Panc1 (cell line): ENCODE data around the gene OXT. TPM values are rescaled to one million over a fixed set of nuclear protein-coding genes. Genes with fewer than 3 reads are reported as not detected.

Experiments
- ATAC-seq: fragments of 200-7000 bp; cut with Tn5 transposase; 2 replicates; pipeline ENCODE4 v1.9.1; 2020; ENCODE audit warnings: mild to moderate bottlenecking, moderate library complexity
- BruUV-seq: library from RNA; stranded (reverse); fragments of 400-500 nt; replicated peaks from 2 replicates; lab custom pipeline; 2021; lab: Mats Ljungman, UMichigan
- CTCF ChIA-PET: fragments of 300-600 bp; sonication (Branson Sonifier 250); formaldehyde crosslinking; loops from one replicate; lab custom pipeline; 2022; ENCODE audit warnings: antibody characterized with exemption; lab: Charles Lee
- POLR2A ChIA-PET: fragments of 300-600 bp; sonication (Branson Sonifier 250); formaldehyde crosslinking; loops from one replicate; lab custom pipeline; 2022; ENCODE audit warnings: antibody characterized with exemption; lab: Charles Lee
- DNase-seq: peaks from one replicate; pipeline ENCODE4 v3.0.0-alpha.2; 2010; ENCODE audit warnings: low read depth, low spot score
- H3K27ac ChIP-seq: 2 replicates; pipeline ENCODE4 v1.5.1; 2011; ENCODE audit warnings: mild to moderate bottlenecking, low read length, inconsistent platforms
- H3K27me3 ChIP-seq: fragments of 200-500 bp; sonication (Bioruptor generic); 2 replicates; pipeline ENCODE4 v1.6.0; 2014; ENCODE audit warnings: low read length, inconsistent platforms; ENCODE audit not compliant: control insufficient read depth, insufficient read depth
- H3K36me3 ChIP-seq: fragments of 200-500 bp; sonication (Bioruptor generic); 2 replicates; pipeline ENCODE4 v1.5.1; 2014; ENCODE audit warnings: inconsistent platforms, mild to moderate bottlenecking, low read length, moderate library complexity; ENCODE audit not compliant: control insufficient read depth, insufficient read depth
- H3K4me1 ChIP-seq: 2 replicates; pipeline ENCODE4 v1.5.1; 2011; ENCODE audit warnings: inconsistent platforms, mild to moderate bottlenecking, low read length, moderate library complexity; ENCODE audit not compliant: control insufficient read depth, insufficient read depth
- H3K4me3 ChIP-seq, 2 experiments: 2 replicates each; pipeline ENCODE4 v1.5.1; 2011 to 2012; ENCODE audit warnings: low read depth in 2 of 2, low read length in 2 of 2, mild to moderate bottlenecking in 2 of 2, inconsistent platforms in 1 of 2, moderate library complexity in 1 of 2
- H3K9me3 ChIP-seq: fragments of 200-500 bp; sonication (Bioruptor generic); 2 replicates; pipeline ENCODE4 v1.5.1; 2014; ENCODE audit warnings: low read depth, mild to moderate bottlenecking, inconsistent platforms, low read length, moderate library complexity; ENCODE audit not compliant: control insufficient read depth, insufficient read depth
- CTCF ChIP-seq: fragments of 450-650 bp; IDR thresholded peaks from 2 replicates; pipeline ENCODE4 v1.5.1; 2017; ENCODE audit warnings: mild to moderate bottlenecking
- POLR2AphosphoS5 ChIP-seq: IDR thresholded peaks from 2 replicates; pipeline ENCODE4 v1.6.1; 2012; ENCODE audit warnings: mild to moderate bottlenecking, low read depth, low read length, moderate library complexity
- SIN3A ChIP-seq: IDR thresholded peaks from 2 replicates; pipeline ENCODE4 v1.6.1; 2012; ENCODE audit warnings: low read depth, mild to moderate bottlenecking, low read length, moderate library complexity, borderline replicate concordance; ENCODE audit not compliant: insufficient read depth
- TCF7L2 ChIP-seq: IDR thresholded peaks from 2 replicates; pipeline ENCODE4 v1.6.1; 2011; ENCODE audit warnings: mild to moderate bottlenecking, low read depth, low read length, inconsistent platforms
- in situ Hi-C: cut with HindIII; loops from 2 replicates; pipeline ENCODE4 v1.10.0; 2016; ENCODE audit warnings: low sequenced_read_pairs, low pct_unique_long_range_greater_than_20kb
- intact Hi-C: fragments of 100-400 bp; cut with micrococcal nuclease; formaldehyde crosslinking; loops from one replicate; pipeline ENCODE4 v1.10.0; 2022; ENCODE audit not compliant: unreplicated experiment
- total RNA-seq: library from RNA; stranded (reverse); gene quantifications from one replicate; pipeline ENCODE4 v1.2.1, GENCODE V29; 2021; ENCODE audit not compliant: unreplicated experiment
- TF ChIP-seq, protein P1 (sequence below), 2 experiments: IDR thresholded peaks; 2 replicates each; pipeline ENCODE4 v1.6.1; 2011 to 2012; ENCODE audit warnings: low read depth in 2 of 2, control low read depth in 1 of 2, low read length in 1 of 2, mild to moderate bottlenecking in 1 of 2, moderate library complexity in 1 of 2; ENCODE audit not compliant: insufficient read depth in 1 of 2

Gene OXT
- total RNA-seq, 1 experiment from 2014 or later, result not detected

- CTCF ChIA-PET, result no interaction called here
- TF ChIP-seq CTCF (no peak), TCF7L2 (no peak)
- in situ Hi-C loops (no loop called here), intact Hi-C loops (no loop called here)
- no peaks in the 10 kb centered on the region for H3K36me3 ChIP-seq
- no peak overlapping the region for H3K4me3 ChIP-seq
- no peaks in the 10 kb centered on the region for H3K9me3 ChIP-seq
- DNase-seq, result no peak
- BruUV-seq, result no TSS peak
- H3K27ac ChIP-seq, result no peak overlapping the region; the same call in 1 of the 2 replicates
- ATAC-seq, result 0 out of 2 replicates have a peak, but pooled peaks have one; percentile 18
- H3K4me1 ChIP-seq, result no peaks in the 10 kb centered on the region; the same call in 1 of the 2 replicates
- no peaks in the 10 kb centered on the region for H3K27me3 ChIP-seq
- POLR2A ChIA-PET, result no interaction called here
Measured at GRCh38 chr20:3103369-3104032, 32.1 kb downstream of the OXT start.

DNA sequence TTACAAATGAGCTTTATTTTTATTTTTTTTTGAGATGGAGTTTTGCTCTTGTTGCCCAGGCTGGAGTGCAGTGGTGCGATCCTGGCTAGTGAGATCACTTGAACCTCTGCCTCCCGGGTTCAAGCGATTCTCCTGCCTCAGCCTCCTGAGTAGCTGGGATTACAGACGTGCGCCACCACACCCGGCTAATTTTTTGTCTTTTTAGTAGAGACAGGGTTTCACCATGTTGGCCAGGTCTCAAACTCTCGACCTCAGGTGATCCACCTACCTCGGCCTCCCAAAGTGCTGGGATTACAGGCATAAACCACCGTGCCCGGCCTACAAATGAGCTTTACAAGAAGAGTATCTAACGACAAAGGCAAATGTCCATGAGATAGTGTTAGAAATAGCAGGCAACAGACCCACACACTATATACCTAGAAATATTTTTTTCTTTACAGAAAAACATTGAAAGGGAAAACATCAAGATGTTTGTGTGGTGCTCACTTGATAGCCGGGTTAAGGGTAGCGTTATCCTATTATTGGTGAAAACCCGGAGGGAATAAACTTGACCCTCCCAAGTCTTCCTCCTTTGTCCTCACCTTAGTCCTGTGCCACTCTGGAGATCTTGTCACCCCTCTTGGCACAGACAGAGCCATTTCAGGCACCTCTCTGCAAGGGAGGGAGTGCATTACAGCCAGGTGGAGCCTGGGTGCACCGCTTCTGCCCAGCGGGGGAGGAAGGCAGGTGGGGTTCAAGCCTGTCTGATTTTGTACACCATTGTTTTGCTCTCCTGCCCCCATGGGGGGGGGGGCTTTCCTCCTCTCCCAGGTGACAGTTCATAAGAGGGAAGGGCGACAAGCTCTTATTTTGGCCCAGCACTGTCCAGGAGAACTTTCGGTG, 34.1 kb downstream of the OXT start:
- ATAC-seq (no peak), DNase-seq (no peak)
- Histone ChIP-seq H3K4me1 (no peaks in the 10 kb centered on the region; the same call in 1 of the 2 replicates), H3K27ac (no peak overlapping the region), H3K27me3 (no peaks in the 10 kb centered on the region), H3K4me3 (no peak overlapping the region), H3K9me3 (no peaks in the 10 kb centered on the region), H3K36me3 (no peaks in the 10 kb centered on the region)
- ChIA-PET POLR2A (no interaction called here), CTCF (no interaction called here)
- TF ChIP-seq TCF7L2 (no peak), SIN3A (no peak), POLR2AphosphoS5 (no peak), CTCF (no peak)
- TF ChIP-seq, protein P1, sequence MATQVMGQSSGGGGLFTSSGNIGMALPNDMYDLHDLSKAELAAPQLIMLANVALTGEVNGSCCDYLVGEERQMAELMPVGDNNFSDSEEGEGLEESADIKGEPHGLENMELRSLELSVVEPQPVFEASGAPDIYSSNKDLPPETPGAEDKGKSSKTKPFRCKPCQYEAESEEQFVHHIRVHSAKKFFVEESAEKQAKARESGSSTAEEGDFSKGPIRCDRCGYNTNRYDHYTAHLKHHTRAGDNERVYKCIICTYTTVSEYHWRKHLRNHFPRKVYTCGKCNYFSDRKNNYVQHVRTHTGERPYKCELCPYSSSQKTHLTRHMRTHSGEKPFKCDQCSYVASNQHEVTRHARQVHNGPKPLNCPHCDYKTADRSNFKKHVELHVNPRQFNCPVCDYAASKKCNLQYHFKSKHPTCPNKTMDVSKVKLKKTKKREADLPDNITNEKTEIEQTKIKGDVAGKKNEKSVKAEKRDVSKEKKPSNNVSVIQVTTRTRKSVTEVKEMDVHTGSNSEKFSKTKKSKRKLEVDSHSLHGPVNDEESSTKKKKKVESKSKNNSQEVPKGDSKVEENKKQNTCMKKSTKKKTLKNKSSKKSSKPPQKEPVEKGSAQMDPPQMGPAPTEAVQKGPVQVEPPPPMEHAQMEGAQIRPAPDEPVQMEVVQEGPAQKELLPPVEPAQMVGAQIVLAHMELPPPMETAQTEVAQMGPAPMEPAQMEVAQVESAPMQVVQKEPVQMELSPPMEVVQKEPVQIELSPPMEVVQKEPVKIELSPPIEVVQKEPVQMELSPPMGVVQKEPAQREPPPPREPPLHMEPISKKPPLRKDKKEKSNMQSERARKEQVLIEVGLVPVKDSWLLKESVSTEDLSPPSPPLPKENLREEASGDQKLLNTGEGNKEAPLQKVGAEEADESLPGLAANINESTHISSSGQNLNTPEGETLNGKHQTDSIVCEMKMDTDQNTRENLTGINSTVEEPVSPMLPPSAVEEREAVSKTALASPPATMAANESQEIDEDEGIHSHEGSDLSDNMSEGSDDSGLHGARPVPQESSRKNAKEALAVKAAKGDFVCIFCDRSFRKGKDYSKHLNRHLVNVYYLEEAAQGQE (IDR thresholded peaks at IDR 0.05; ENCODE audit: insufficient read depth in 1 of 2, low read depth in 2 of 2, low read length in 1 of 2), result no peak
- intact Hi-C loops, result no loop called here
- no TSS peak for BruUV-seq
- in situ Hi-C loops, result no loop called here
